GM18861 (cell line): ENCODE measurements around the gene SFN.

Experiments used
- ATAC-seq: cut with Tn5 transposase; IDR thresholded peaks from one replicate; pipeline ENCODE4 v1.9.1; 2021; ENCODE audit not compliant: unreplicated experiment

The SFN gene

GRCh38 chr1:26911399-26912146 lies 48.6 kb downstream of the SFN start:
- no peak for ATAC-seq

- no peak for ATAC-seq
Observed at GRCh38 chr1:26912147-26912490, 49.2 kb downstream of the SFN start.

- no peak for ATAC-seq
Observed at GRCh38 chr1:26913389-26913753, 50.4 kb downstream of the SFN start.
